B cell (primary cell): ENCODE data around the gene PTPRQ. TPM values are rescaled to one million over a fixed set of nuclear protein-coding genes. Genes with fewer than 3 reads are reported as not detected.

ENCODE experiments used
- ATAC-seq: fragments of 200-7000 bp; cut with Tn5 transposase; one replicate; pipeline ENCODE4 v1.10.0; 2021; ENCODE audit warnings: low read depth, mild to moderate bottlenecking, moderate number of reproducible peaks, moderate library complexity
- CTCF ChIA-PET: fragments of 350-600 bp; sonication (Branson Sonifier 250); formaldehyde crosslinking; loops from one replicate; lab custom pipeline; 2021; ENCODE audit warnings: antibody characterized with exemption, inconsistent platforms; lab: Charles Lee
- POLR2A ChIA-PET: fragments of 350-600 bp; sonication (Branson Sonifier 250); formaldehyde crosslinking; loops from one replicate; lab custom pipeline; 2021; ENCODE audit warnings: antibody characterized with exemption; lab: Charles Lee
- DNase-seq: peaks from one replicate; pipeline ENCODE4 v3.0.0; 2013
- H2AFZ ChIP-seq: 2 replicates; pipeline ENCODE4 v1.6.1; 2012; ENCODE audit warnings: mild to moderate bottlenecking, low read depth, low read length; ENCODE audit not compliant: insufficient read depth, poor library complexity, severe bottlenecking
- H3K27ac ChIP-seq, 2 donors: 1 replicate in 1 of 2; 2 replicates in 1 of 2; pipeline ENCODE4 v1.5.1; 2012 to 2013; ENCODE audit warnings: low read length in 2 of 2, mild to moderate bottlenecking in 2 of 2, moderate library complexity in 1 of 2
- H3K27me3 ChIP-seq, 4 experiments: fragments of 200-600 bp in 1 of 4; sonication (generic) in 1 of 4; replicated peaks in 1 of 4; 1 replicate in 2 of 4; 2 replicates in 2 of 4; pipeline versions ENCODE4 v1.6.1 to v1.7.0; 2013 to 2016; ENCODE audit warnings: low read length in 3 of 4, mild to moderate bottlenecking in 2 of 4, mixed read lengths in 1 of 4, moderate library complexity in 1 of 4; ENCODE audit not compliant: insufficient read depth in 4 of 4, control insufficient read depth in 3 of 4; ENCODE audit errors: control extremely low read depth in 1 of 4
- H3K36me3 ChIP-seq, 2 experiments: replicated peaks in 1 of 2; 1 replicate in 1 of 2; 2 replicates in 1 of 2; pipeline versions ENCODE4 v1.6.1 to v1.7.1; 2013; ENCODE audit warnings: low read length in 1 of 2; ENCODE audit not compliant: insufficient read depth in 2 of 2, control insufficient read depth in 1 of 2; ENCODE audit errors: control extremely low read depth in 1 of 2, extremely low read depth in 1 of 2
- H3K4me1 ChIP-seq, 2 donors: fragments of 200-600 bp in 1 of 2; sonication (generic) in 1 of 2; 1 replicate in 1 of 2; 2 replicates in 1 of 2; pipeline versions ENCODE4 v1.5.1 to v1.6.1; 2013 to 2017; ENCODE audit warnings: low read length in 2 of 2; ENCODE audit not compliant: control insufficient read depth in 2 of 2, insufficient read depth in 2 of 2
- H3K4me2 ChIP-seq: replicated peaks from 2 replicates; pipeline ENCODE3; 2012; ENCODE audit warnings: mild to moderate bottlenecking, low read depth, low read length; ENCODE audit not compliant: poor library complexity, severe bottlenecking
- H3K4me3 ChIP-seq, 5 experiments: fragments of 200-600 bp in 1 of 5; sonication (generic) in 1 of 5; 1 replicate in 3 of 5; 2 replicates in 2 of 5; pipeline versions ENCODE4 v1.5.1 to v1.7.0; 2011 to 2016; ENCODE audit warnings: low read length in 4 of 5, mild to moderate bottlenecking in 4 of 5, low read depth in 2 of 5, control low read depth in 1 of 5, moderate library complexity in 1 of 5; ENCODE audit not compliant: insufficient read depth in 1 of 5; ENCODE audit errors: control extremely low read depth in 1 of 5, extremely low read depth in 1 of 5
- H3K79me2 ChIP-seq: fragments of 200-600 bp; sonication (generic); one replicate; pipeline ENCODE4 v1.6.0; 2016; ENCODE audit warnings: low read length; ENCODE audit not compliant: control insufficient read depth, insufficient read depth
- H3K9ac ChIP-seq: fragments of 200-600 bp; sonication (generic); 2 replicates; pipeline ENCODE4 v1.6.1; 2017; ENCODE audit warnings: mild to moderate bottlenecking, low read length, moderate library complexity
- H3K9me3 ChIP-seq, 3 donors: one replicate each; pipeline versions ENCODE4 v1.6.1 to v1.7.1; 2013; ENCODE audit warnings: low read length in 2 of 3; ENCODE audit not compliant: control insufficient read depth in 2 of 3, insufficient read depth in 1 of 3; ENCODE audit errors: control extremely low read depth in 1 of 3
- H4K20me1 ChIP-seq: 2 replicates; pipeline ENCODE4 v1.6.0; 2012; ENCODE audit warnings: mild to moderate bottlenecking, low read length; ENCODE audit not compliant: insufficient read depth, control insufficient read depth, poor library complexity, severe bottlenecking
- H3K27ac Mint-ChIP-seq: one replicate; pipeline ENCODE4 v1.8.0; 2021; ENCODE audit warnings: mixed read lengths
- H3K27me3 Mint-ChIP-seq: one replicate; pipeline ENCODE4 v1.8.0; 2021; ENCODE audit warnings: mixed read lengths
- H3K4me1 Mint-ChIP-seq: one replicate; pipeline ENCODE4 v1.8.0; 2021; ENCODE audit warnings: mixed read lengths
- H3K4me3 Mint-ChIP-seq: one replicate; pipeline ENCODE4 v1.8.0; 2021; ENCODE audit warnings: mixed read lengths
- H3K9me3 Mint-ChIP-seq: one replicate; pipeline ENCODE4 v1.8.0; 2022; ENCODE audit warnings: mixed read lengths; ENCODE audit not compliant: insufficient read depth
- EZH2 ChIP-seq: IDR thresholded peaks from 2 replicates; pipeline ENCODE4 v1.6.1; 2012; ENCODE audit warnings: borderline replicate concordance, low read depth, mild to moderate bottlenecking, moderate library complexity, low read length; ENCODE audit not compliant: insufficient read depth, poor library complexity, severe bottlenecking
- WGBS: methylation state at CpG from one replicate; pipeline ENCODE4 v1.1.5; 2013; ENCODE audit warnings: missing lambda C conversion rate; ENCODE audit not compliant: insufficient coverage; 5-methylcytosine and 5-hydroxymethylcytosine counted together
- intact Hi-C: fragments of 100-400 bp; cut with micrococcal nuclease; formaldehyde crosslinking; loops from one replicate; pipeline ENCODE4 v1.10.0; 2022
- polyA plus RNA-seq: library from polyadenylated mRNA; depleted of rRNA; stranded (reverse); fragments of >200 nt; gene quantifications from 2 replicates; pipeline ENCODE4 v1.2.3, GENCODE V29; 2012
- total RNA-seq, 2 donors: library from RNA; stranded (reverse); fragments of 120-200 nt in 1 of 2; gene quantifications; 1 replicate in 1 of 2; 2 replicates in 1 of 2; pipeline versions ENCODE4 v1.2.3 to v1.2.4, GENCODE V29; 2013 to 2022
- TF ChIP-seq, protein P1 (sequence below): fragments of 200-600 bp; IDR thresholded peaks from one replicate; pipeline ENCODE4 v1.8.0; 2022; ENCODE audit warnings: antibody characterized with exemption, mild to moderate bottlenecking

PTPRQ gene
- total and polyA plus RNA-seq, 2 donors (not counting 1 experiment from before 2014, with no cell fraction given) = not detected

DNA sequence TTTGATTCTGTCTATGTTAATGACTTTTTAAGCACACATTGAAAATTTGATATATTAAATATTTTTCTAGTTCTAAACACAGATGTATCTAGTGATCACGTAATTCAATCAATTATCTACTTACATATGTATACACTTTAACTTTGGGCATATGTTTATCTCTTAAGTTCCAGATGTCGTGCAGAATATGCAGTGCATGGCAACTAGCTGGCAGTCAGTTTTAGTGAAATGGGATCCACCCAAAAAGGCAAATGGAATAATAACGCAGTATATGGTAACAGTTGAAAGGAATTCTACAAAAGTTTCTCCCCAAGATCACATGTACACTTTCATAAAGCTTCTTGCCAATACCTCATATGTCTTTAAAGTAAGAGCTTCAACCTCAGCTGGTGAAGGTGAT is 105.3 kb downstream of the PTPRQ start:
- no CpG with 5 or more reads among the region's 3 CpGs for WGBS
- H3K27me3 Mint-ChIP-seq = no peaks in the 10 kb centered on the region

DNA sequence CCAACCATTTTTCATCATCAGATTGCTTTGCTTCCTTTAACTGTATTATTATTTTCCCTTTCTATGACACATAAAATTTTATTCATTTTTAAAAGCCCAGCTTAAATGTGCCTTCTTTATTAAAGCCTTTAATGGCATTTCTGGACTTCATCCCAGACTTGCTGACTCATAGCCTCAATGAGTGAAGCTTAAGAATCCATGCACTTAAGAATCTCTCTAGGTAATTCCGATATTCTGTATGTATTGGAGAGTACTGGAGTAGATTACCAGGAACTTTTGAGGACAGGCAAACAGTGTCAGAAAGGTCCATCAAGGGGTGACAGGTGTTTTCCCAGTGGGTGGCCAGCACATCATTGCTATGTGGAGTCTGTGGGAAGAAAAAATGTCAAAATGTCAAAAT is 107.9 kb downstream of the PTPRQ start:
- Histone ChIP-seq H3K4me3 (no peak overlapping the region), H3K4me1 (no peaks in the 10 kb centered on the region), H3K36me3 (no peaks in the 10 kb centered on the region), H2AFZ (no peak overlapping the region), H3K27me3 (no peaks in the 10 kb centered on the region), H4K20me1 (no peaks in the 10 kb centered on the region), H3K27ac (no peak overlapping the region), H3K9me3 (no peaks in the 10 kb centered on the region), H3K79me2 (no peaks in the 10 kb centered on the region), H3K4me2 (no peak overlapping the region), H3K9ac (no peak overlapping the region)
- no peaks in the 10 kb centered on the region for H3K4me1 Mint-ChIP-seq
- CTCF ChIA-PET = no interaction called here
- 100% methylated on average over 1 of the region's 1 CpG for WGBS
- ATAC-seq = no peak
- TF ChIP-seq, protein P1, sequence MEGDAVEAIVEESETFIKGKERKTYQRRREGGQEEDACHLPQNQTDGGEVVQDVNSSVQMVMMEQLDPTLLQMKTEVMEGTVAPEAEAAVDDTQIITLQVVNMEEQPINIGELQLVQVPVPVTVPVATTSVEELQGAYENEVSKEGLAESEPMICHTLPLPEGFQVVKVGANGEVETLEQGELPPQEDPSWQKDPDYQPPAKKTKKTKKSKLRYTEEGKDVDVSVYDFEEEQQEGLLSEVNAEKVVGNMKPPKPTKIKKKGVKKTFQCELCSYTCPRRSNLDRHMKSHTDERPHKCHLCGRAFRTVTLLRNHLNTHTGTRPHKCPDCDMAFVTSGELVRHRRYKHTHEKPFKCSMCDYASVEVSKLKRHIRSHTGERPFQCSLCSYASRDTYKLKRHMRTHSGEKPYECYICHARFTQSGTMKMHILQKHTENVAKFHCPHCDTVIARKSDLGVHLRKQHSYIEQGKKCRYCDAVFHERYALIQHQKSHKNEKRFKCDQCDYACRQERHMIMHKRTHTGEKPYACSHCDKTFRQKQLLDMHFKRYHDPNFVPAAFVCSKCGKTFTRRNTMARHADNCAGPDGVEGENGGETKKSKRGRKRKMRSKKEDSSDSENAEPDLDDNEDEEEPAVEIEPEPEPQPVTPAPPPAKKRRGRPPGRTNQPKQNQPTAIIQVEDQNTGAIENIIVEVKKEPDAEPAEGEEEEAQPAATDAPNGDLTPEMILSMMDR = no peak
- no peak for TF ChIP-seq EZH2
- H3K27me3 Mint-ChIP-seq = no peaks in the 10 kb centered on the region
- no peak overlapping the region for H3K27ac Mint-ChIP-seq
- POLR2A ChIA-PET = no interaction called here
- DNase-seq = no peak
- H3K4me3 Mint-ChIP-seq = no peak overlapping the region
- intact Hi-C loops = no loop called here
- H3K9me3 Mint-ChIP-seq = no peaks in the 10 kb centered on the region

More for the DNA sequence above, 105.3 kb downstream of the PTPRQ start:
- Histone ChIP-seq H2AFZ (no peak overlapping the region), H3K9me3 (no peaks in the 10 kb centered on the region), H3K4me1 (no peaks in the 10 kb centered on the region), H3K9ac (no peak overlapping the region), H3K4me3 (no peak overlapping the region), H3K27me3 (no peaks in the 10 kb centered on the region), H3K36me3 (no peaks in the 10 kb centered on the region), H3K27ac (no peak overlapping the region), H4K20me1 (no peaks in the 10 kb centered on the region), H3K4me2 (no peak overlapping the region), H3K79me2 (no peaks in the 10 kb centered on the region)
- intact Hi-C loops = no loop called here
- TF ChIP-seq EZH2 = no peak
- TF ChIP-seq, protein P1 = no peak
- ChIA-PET CTCF (no interaction called here), POLR2A (no interaction called here)
- no peak overlapping the region for H3K4me3 Mint-ChIP-seq
- no peaks in the 10 kb centered on the region for H3K4me1 Mint-ChIP-seq
- no peak overlapping the region for H3K27ac Mint-ChIP-seq
- DNase-seq (no peak), ATAC-seq (no peak)
- no peaks in the 10 kb centered on the region for H3K9me3 Mint-ChIP-seq
